Psoas muscle (tissue), 8 donors: ENCODE data around the gene UTP20. TPM values are rescaled to one million over a fixed set of nuclear protein-coding genes. Genes with fewer than 3 reads are reported as not detected.

ENCODE experiments used
- ATAC-seq, 4 donors: fragments of 200-7000 bp; cut with Tn5 transposase; one replicate each; pipeline ENCODE4 v1.9.1; 2020; ENCODE audit warnings: moderate library complexity in 3 of 4, mild to moderate bottlenecking in 2 of 4
- DNase-seq, 2 donors: peaks; one replicate each; pipeline ENCODE4 v3.0.0-alpha.2; 2020
- H3K27ac ChIP-seq: fragments of 200-600 bp; one replicate; pipeline ENCODE4 v1.8.0; 2022
- H3K27me3 ChIP-seq, 3 donors: fragments of 200-600 bp in 1 of 3; one replicate each; pipeline versions ENCODE4 v1.6.1 to v1.8.0; 2013 to 2022; ENCODE audit warnings: low read length in 2 of 3, mild to moderate bottlenecking in 2 of 3, moderate library complexity in 1 of 3; ENCODE audit not compliant: insufficient read depth in 3 of 3
- H3K36me3 ChIP-seq, 2 donors: fragments of 200-600 bp in 1 of 2; one replicate each; pipeline versions ENCODE4 v1.6.1 to v1.8.0; 2013 to 2022; ENCODE audit warnings: low read depth in 1 of 2, mild to moderate bottlenecking in 1 of 2, moderate library complexity in 1 of 2; ENCODE audit not compliant: insufficient read depth in 1 of 2
- H3K4me1 ChIP-seq: fragments of 200-600 bp; one replicate; pipeline ENCODE4 v1.8.0; 2022
- H3K4me3 ChIP-seq: fragments of 200-600 bp; one replicate; pipeline ENCODE4 v1.8.0; 2022; ENCODE audit warnings: mild to moderate bottlenecking
- H3K9me3 ChIP-seq: fragments of 200-600 bp; one replicate; pipeline ENCODE4 v1.8.0; 2022
- CTCF ChIP-seq: fragments of 200-600 bp; IDR thresholded peaks from one replicate; pipeline ENCODE4 v1.8.0; 2022; ENCODE audit warnings: antibody characterized with exemption
- WGBS, 3 donors: extraction: QIAGEN DNeasy Blood & Tissue Kit; methylation state at CpG; one replicate each; pipeline versions ENCODE4 v1.1.6 to v1.1.7; 2013; 5-methylcytosine and 5-hydroxymethylcytosine counted together
- intact Hi-C, 2 donors: fragments of 100-400 bp; cut with DNase I; formaldehyde crosslinking; loops; one replicate each; pipeline versions ENCODE4 v1.11.0 to v1.14.2; 2022
- polyA plus RNA-seq, 3 donors: library from polyadenylated mRNA; stranded (reverse); fragments of 200-250 nt; gene quantifications; one replicate each; pipeline ENCODE4 v1.2.3, GENCODE V29; 2013
- total RNA-seq, 4 donors: library from RNA; stranded (reverse); fragmentation: NEBNext Ultra II Directional in 2 of 4; extraction: Animal tissue kit (Norgen Biotek cat#: 25700) in 2 of 4; gene quantifications; one replicate each; pipeline versions ENCODE4 v1.2.1 to v1.2.4, GENCODE V29; 2021 to 2023
- donor health status: healthy with polysubstance abuse.
- donor health status: DM: no; HTN: no; CAD: no; lungs with moderate emphysema.
- donor health status: Bipolar disorder and iron deficiency.
- donor health status: healthy.
- donor health status: DM: yes; HTN: yes; CAD: no.
- donor health status: DM: no; HTN: no; CAD: no.
- donor health status: DM: no; HTN: no; CAD: no.
- donor health status: DM: yes; HTN: yes; CAD: no.

The UTP20 gene
- total and polyA plus RNA-seq, 7 donors, result 3.7 to 11.4 (median 8.4) TPM

DNA sequence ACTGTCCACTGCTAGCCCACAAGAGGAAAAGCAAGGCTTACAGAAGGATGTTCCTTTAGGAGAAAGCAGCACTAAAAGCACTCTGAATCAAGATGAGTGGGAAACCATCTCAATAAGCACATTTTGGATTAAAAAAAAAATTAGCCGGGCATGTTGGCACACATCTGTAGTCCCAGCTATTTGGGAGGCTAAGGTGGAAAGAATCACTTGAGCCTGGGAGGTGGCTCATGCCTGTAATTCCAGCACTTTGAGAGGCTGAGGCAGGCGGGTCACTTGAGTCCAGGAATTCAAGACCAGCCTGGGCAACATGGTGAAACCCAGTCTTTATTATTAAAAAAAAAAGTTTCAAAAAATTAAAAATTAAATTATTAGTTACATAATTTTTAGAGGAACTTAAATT, 144.7 kb downstream of the UTP20 start:
- no peaks in the 10 kb centered on the region for H3K27me3 ChIP-seq
- intact Hi-C loops, result no loop called here
- H3K9me3 ChIP-seq, result no peaks in the 10 kb centered on the region
- H3K36me3 ChIP-seq, result no peaks in the 10 kb centered on the region
- no peak for ATAC-seq
- H3K4me1 ChIP-seq, result no peaks in the 10 kb centered on the region
- no peak for DNase-seq
- 52 to 63% (median 60%) methylated on average over 2 of the region's 2 CpGs for WGBS, 3 donors
- no peak overlapping the region for H3K4me3 ChIP-seq
- TF ChIP-seq CTCF, result no peak
- H3K27ac ChIP-seq, result no peak overlapping the region

DNA sequence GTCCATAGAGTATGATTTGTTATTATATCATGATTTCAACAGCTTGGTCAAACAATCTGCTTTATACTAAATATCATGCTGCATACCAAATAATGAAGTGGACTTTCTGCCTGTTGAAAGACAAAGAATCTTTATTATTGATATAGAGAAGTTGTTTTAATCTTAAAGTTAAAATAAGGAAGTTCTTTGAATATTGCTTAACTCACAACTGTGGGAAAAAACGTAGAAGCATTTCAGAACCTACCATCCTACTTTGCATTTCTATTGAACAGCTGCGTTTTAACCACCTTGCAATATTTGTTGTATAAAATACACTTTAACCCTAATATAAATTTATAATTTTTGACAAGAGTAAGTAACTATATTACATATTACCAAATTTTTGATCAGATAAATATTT, 150.6 kb downstream of the UTP20 start:
- ATAC-seq, result no peak
- DNase-seq, result no peak
- no peaks in the 10 kb centered on the region for H3K27me3 ChIP-seq
- H3K27ac ChIP-seq, result no peak overlapping the region
- no peak overlapping the region for H3K4me3 ChIP-seq
- TF ChIP-seq CTCF, result no peak
- 75 to 77% (median 76%) methylated on average over 2 of the region's 2 CpGs for WGBS, 3 donors
- intact Hi-C loops, result no loop called here
- no peaks in the 10 kb centered on the region for H3K9me3 ChIP-seq
- no peaks in the 10 kb centered on the region for H3K4me1 ChIP-seq
- H3K36me3 ChIP-seq, result no peaks in the 10 kb centered on the region

GRCh38 chr12:101436136-101436535, 156.2 kb downstream of the UTP20 start:
- H3K36me3 ChIP-seq, result no peaks in the 10 kb centered on the region
- no peaks in the 10 kb centered on the region for H3K27me3 ChIP-seq
- ATAC-seq (no peak), DNase-seq (no peak)
- H3K4me1 ChIP-seq, result no peaks in the 10 kb centered on the region
- no peaks in the 10 kb centered on the region for H3K9me3 ChIP-seq
- no peak overlapping the region for H3K4me3 ChIP-seq
- TF ChIP-seq CTCF, result no peak
- H3K27ac ChIP-seq, result no peak overlapping the region
- intact Hi-C loops, result no loop called here

Other genes starting within 250 kb of the UTP20 start
- gene SLC5A8, start 69.9 kb upstream of the UTP20 start, total RNA-seq, result not detected
- not detected for gene SLC5A8, start 69.9 kb upstream of the UTP20 start, polyA plus RNA-seq
- gene ARL1, start 127.7 kb downstream of the UTP20 start, total RNA-seq, result 10 to 100 TPM; 49.6 to 73.1 (median 67.1) TPM
- 10 to 100 TPM; 41.2 to 56.4 (median 46.2) TPM for gene ARL1, start 127.7 kb downstream of the UTP20 start, polyA plus RNA-seq
- gene SPIC, start 195.2 kb downstream of the UTP20 start, total RNA-seq, result under 1 TPM in 1 of 4 donors, not detected in 3; 0.32 TPM
- not detected for gene SPIC, start 195.2 kb downstream of the UTP20 start, polyA plus RNA-seq